ENCODE data around the gene EPB41L1.

DNA sequence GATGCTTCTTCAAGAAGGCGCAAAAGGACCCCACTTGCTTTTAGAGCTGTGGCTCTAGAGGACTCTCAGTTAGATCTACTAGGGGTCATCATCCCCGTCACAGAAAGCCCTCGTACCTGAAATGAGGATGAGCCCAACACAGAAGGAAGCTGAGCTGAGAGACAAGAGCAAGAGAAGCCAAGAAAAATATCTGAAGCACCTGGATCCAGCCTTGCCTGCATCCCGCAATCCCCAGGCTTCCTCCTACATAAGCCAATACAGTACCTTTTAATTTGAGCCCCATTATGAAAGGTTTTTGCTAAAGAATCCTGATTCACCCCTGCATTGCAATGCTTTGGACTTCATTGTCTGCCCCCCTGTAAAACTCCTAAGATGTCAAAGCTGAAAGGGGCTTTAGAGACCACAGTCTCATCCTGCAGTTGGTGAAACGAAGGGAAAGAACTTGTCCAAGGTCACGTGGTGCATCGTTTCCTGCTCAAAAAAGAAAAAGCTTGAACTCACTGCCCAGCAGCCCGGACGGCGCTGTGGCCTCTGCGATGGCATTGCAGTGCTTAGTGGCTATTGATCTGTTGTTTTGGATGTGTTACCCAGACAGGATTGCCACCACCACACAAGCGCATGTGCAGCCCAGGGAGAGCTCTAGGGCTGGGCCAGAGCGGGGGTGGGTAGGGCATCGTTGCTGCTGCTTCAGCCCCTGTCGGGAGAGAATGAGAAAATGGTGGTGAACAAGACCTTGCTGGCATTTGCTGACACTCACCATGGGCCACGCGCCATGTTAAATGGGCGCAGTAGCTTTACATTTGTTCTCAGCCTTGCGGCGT, 110.1 kb downstream of the EPB41L1 start:
- TF ChIP-seq, protein P1, sequence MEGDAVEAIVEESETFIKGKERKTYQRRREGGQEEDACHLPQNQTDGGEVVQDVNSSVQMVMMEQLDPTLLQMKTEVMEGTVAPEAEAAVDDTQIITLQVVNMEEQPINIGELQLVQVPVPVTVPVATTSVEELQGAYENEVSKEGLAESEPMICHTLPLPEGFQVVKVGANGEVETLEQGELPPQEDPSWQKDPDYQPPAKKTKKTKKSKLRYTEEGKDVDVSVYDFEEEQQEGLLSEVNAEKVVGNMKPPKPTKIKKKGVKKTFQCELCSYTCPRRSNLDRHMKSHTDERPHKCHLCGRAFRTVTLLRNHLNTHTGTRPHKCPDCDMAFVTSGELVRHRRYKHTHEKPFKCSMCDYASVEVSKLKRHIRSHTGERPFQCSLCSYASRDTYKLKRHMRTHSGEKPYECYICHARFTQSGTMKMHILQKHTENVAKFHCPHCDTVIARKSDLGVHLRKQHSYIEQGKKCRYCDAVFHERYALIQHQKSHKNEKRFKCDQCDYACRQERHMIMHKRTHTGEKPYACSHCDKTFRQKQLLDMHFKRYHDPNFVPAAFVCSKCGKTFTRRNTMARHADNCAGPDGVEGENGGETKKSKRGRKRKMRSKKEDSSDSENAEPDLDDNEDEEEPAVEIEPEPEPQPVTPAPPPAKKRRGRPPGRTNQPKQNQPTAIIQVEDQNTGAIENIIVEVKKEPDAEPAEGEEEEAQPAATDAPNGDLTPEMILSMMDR (IDR thresholded peaks at IDR 0.05), result no peak
- no peak for TF ChIP-seq POLR2A (IDR thresholded peaks at IDR 0.05)

All from heart left ventricle (tissue), 13 donors.